ENCODE data around the gene ZPLD1. TPM values are rescaled to one million over a fixed set of nuclear protein-coding genes. Genes with fewer than 3 reads are reported as not detected.

Gene ZPLD1
- total RNA-seq, 1 experiment from 2014 or later, result not detected

DNA sequence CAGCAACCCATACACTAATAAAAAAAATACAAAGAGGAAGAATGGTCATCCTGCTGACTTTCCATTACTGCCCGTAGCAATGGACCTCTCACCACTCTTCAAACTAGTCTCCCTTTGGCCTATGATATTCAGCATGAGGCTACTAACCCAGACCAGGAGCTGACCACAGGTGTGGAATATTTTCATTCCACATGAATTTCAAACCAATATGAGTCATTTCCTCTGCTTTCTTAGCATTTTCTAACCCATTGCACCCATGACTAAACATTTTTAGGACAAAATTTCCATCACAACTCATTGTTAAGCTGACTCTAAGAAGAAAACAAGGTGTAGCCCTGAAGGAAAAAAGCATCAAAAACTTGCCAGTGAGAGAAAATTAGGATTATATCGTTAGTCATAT, 34.0 kb upstream of the ZPLD1 start:
- ChIA-PET RAD21 (ENCODE audit: low non-redundant PET in 1 of 2, low total read pairs in 2 of 2, uncharacterized antibody in 2 of 2, unreplicated experiment in 2 of 2) (no interaction called here), POLR2A (interaction anchor here (1.2 kb wide), 1 partner anchor 14 kb away, joined by 3 read pairs; no protein-coding TSS in a partner anchor), CTCF (no interaction called here)
- H3K27me3 ChIP-seq (ENCODE audit: insufficient read depth, low read length), result no peaks in the 10 kb centered on the region
- no peak overlapping the region for H3K27ac ChIP-seq (ENCODE audit: low read depth, low read length)
- H3K9me2 ChIP-seq (ENCODE audit: insufficient read depth), result no peaks in the 10 kb centered on the region
- H3K4me3 ChIP-seq (replicated peaks in 1 of 2; ENCODE audit: low read depth in 1 of 2, low read length in 2 of 2), result no peak overlapping the region
- H3K9me3 ChIP-seq (ENCODE audit: control insufficient read depth in 1 of 2, insufficient read depth in 1 of 2, low read depth in 1 of 2, low read length in 2 of 2), result no peaks in the 10 kb centered on the region
- H3K4me2 ChIP-seq (ENCODE audit: low read length), result peak overlapping the region; percentile 67
- H3K4me1 ChIP-seq (ENCODE audit: control insufficient read depth in 1 of 2, insufficient read depth in 2 of 2, low read length in 2 of 2), result peaks cover 4 to 26% of the 10 kb centered on the region in 2 experiments; a peak in 3 of 4 replicates
- 0 out of 2 replicates have a peak, but pooled peaks have one; percentile 32 for TF ChIP-seq CEBPB (IDR thresholded peaks at IDR 0.05; ENCODE audit: low read depth)
- TF ChIP-seq, protein P1, sequence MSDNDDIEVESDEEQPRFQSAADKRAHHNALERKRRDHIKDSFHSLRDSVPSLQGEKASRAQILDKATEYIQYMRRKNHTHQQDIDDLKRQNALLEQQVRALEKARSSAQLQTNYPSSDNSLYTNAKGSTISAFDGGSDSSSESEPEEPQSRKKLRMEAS (IDR thresholded peaks at IDR 0.05), result 0 out of 2 replicates have a peak, but pooled peaks have one; percentile 34
- TF ChIP-seq EZH2 (IDR thresholded peaks at IDR 0.05), result no peak
- TF ChIP-seq YY1 (IDR thresholded peaks at IDR 0.05; ENCODE audit: extremely low read depth, insufficient replicate concordance, low read depth, low read length), result no peak
- TF ChIP-seq POLR2AphosphoS5 (IDR thresholded peaks at IDR 0.05; ENCODE audit: low read depth, low read length), result no peak
- TF ChIP-seq FOSL1 (IDR thresholded peaks at IDR 0.05; ENCODE audit: low read depth), result peak; percentile 68
- no peak for TF ChIP-seq SRF (IDR thresholded peaks at IDR 0.05; ENCODE audit: low read depth)
- TF ChIP-seq EGR1 (IDR thresholded peaks at IDR 0.05; ENCODE audit: low read depth), result no peak
- peak; percentile 68 for TF ChIP-seq SP1 (IDR thresholded peaks at IDR 0.05; ENCODE audit: low read depth)
- TF ChIP-seq, protein P2, sequence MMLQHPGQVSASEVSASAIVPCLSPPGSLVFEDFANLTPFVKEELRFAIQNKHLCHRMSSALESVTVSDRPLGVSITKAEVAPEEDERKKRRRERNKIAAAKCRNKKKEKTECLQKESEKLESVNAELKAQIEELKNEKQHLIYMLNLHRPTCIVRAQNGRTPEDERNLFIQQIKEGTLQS (IDR thresholded peaks at IDR 0.05), result no peak
- TF ChIP-seq RAD21 (IDR thresholded peaks at IDR 0.05; ENCODE audit: low read depth), result no peak
- TF ChIP-seq, protein P3, sequence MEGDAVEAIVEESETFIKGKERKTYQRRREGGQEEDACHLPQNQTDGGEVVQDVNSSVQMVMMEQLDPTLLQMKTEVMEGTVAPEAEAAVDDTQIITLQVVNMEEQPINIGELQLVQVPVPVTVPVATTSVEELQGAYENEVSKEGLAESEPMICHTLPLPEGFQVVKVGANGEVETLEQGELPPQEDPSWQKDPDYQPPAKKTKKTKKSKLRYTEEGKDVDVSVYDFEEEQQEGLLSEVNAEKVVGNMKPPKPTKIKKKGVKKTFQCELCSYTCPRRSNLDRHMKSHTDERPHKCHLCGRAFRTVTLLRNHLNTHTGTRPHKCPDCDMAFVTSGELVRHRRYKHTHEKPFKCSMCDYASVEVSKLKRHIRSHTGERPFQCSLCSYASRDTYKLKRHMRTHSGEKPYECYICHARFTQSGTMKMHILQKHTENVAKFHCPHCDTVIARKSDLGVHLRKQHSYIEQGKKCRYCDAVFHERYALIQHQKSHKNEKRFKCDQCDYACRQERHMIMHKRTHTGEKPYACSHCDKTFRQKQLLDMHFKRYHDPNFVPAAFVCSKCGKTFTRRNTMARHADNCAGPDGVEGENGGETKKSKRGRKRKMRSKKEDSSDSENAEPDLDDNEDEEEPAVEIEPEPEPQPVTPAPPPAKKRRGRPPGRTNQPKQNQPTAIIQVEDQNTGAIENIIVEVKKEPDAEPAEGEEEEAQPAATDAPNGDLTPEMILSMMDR (IDR thresholded peaks at IDR 0.05 in 2 of 3, conservative IDR thresholded peaks at IDR 0.05 in 1 of 3; ENCODE audit: borderline replicate concordance in 1 of 3, insufficient read depth in 1 of 3, low read depth in 2 of 3, low read length in 2 of 3), result no peak
- no peak; the same call in 1 of the 2 replicates for TF ChIP-seq ELF1 (IDR thresholded peaks at IDR 0.05; ENCODE audit: borderline replicate concordance, low read depth)
- TF ChIP-seq JUND (IDR thresholded peaks at IDR 0.05), result peak; percentile 56
- peak; percentile 40; the same call in 1 of the 2 replicates for TF ChIP-seq CBX3 (IDR thresholded peaks at IDR 0.05; ENCODE audit: low read depth)
- TF ChIP-seq POLR2A (IDR thresholded peaks at IDR 0.05; ENCODE audit: borderline replicate concordance, extremely low read depth, insufficient read depth, insufficient read length), result no peak
- TF ChIP-seq ZNF274 (IDR thresholded peaks at IDR 0.05; ENCODE audit: low read depth, low read length), result no peak
- no peaks in the 10 kb centered on the region for H4K20me1 ChIP-seq (ENCODE audit: insufficient read depth)
- H2AFZ ChIP-seq (ENCODE audit: low read depth, low read length, poor library complexity, severe bottlenecking), result peak overlapping the region; percentile 96
- H3K36me3 ChIP-seq (ENCODE audit: control insufficient read depth in 1 of 2, insufficient read depth in 2 of 2, low read length in 2 of 2), result no peaks in the 10 kb centered on the region
- BruUV-seq (replicated peaks), result no TSS peak
- no peaks in the 10 kb centered on the region for H3K79me2 ChIP-seq (ENCODE audit: insufficient read depth, low read length)
- intact Hi-C loops (cut with micrococcal nuclease), result no loop called here
- peak; percentile 34 for DNase-seq (ENCODE audit: low read depth, low spot score)
- peak; percentile 63 for ATAC-seq
- no peak overlapping the region for H3K9ac ChIP-seq (ENCODE audit: low read length)

Measured in HCT116 (cell line).